GM23338 (cell line): ENCODE measurements around the gene PDE4D.

Experiments used
- CREB1 ChIP-seq: fragments of 250-450 bp; sonication (Bioruptor Pico); IDR thresholded peaks from 2 replicates; pipeline ENCODE4 v1.5.0; 2020; ENCODE audit warnings: low read depth, mild to moderate bottlenecking, moderate library complexity
- CTCF ChIP-seq, 2 experiments: fragments of 200-600 bp in 1 of 2; sonication (generic) in 1 of 2; conservative IDR thresholded peaks; 2 replicates each; pipeline versions ENCODE4 v1.5.1 to v1.6.1; 2016 to 2017; ENCODE audit warnings: antibody characterized with exemption in 2 of 2, low read depth in 2 of 2, mild to moderate bottlenecking in 2 of 2, moderate library complexity in 1 of 2
- ETS1 ChIP-seq: IDR thresholded peaks from 2 replicates; pipeline ENCODE4 v1.6.1; 2016; ENCODE audit warnings: antibody characterized with exemption
- EZH2 ChIP-seq: fragments of 200-600 bp; sonication (generic); IDR thresholded peaks from one replicate; pipeline ENCODE4 v1.8.0; 2017; ENCODE audit warnings: antibody characterized with exemption, mild to moderate bottlenecking, low read depth; ENCODE audit not compliant: unreplicated experiment
- EZH2phosphoT487 ChIP-seq: fragments of 200-600 bp; sonication (generic); IDR thresholded peaks from one replicate; pipeline ENCODE4 v1.8.1; 2018; ENCODE audit warnings: antibody characterized with exemption; ENCODE audit not compliant: unreplicated experiment
- POLR2AphosphoS5 ChIP-seq: IDR thresholded peaks from 2 replicates; pipeline ENCODE4 v1.6.1; 2016; ENCODE audit warnings: antibody characterized with exemption, low read depth
- REST ChIP-seq: IDR thresholded peaks from one replicate; pipeline ENCODE4 v1.6.1; 2018; ENCODE audit warnings: antibody characterized with exemption; ENCODE audit not compliant: unreplicated experiment
- ZNF114 ChIP-seq: fragments of 250-450 bp; sonication (Bioruptor Pico); IDR thresholded peaks from 2 replicates; pipeline ENCODE4 v1.5.0; 2020; ENCODE audit warnings: mild to moderate bottlenecking, moderate library complexity

- no peak for TF ChIP-seq EZH2
- TF ChIP-seq CTCF (conservative IDR thresholded peaks at IDR 0.05; ENCODE audit: low read depth in 2 of 2): no peak
- no peak for TF ChIP-seq EZH2phosphoT487
- TF ChIP-seq POLR2AphosphoS5: no peak
- TF ChIP-seq CREB1 (CRISPR knock-in tag): no peak
- TF ChIP-seq ZNF114 (CRISPR knock-in tag): no peak
- no peak for TF ChIP-seq REST
- TF ChIP-seq ETS1: no peak
Observed at GRCh38 chr5:59504043-59504442, 389.5 kb downstream of the PDE4D start.
